ENCODE measurements around the gene RTRAF. TPM values are rescaled to one million over a fixed set of nuclear protein-coding genes. Genes with fewer than 3 reads are reported as not detected.

RTRAF gene
- 192 and 251 TPM in 2 replicates for total RNA-seq (2014; rRNA removed; shearing (Covaris generic))
- polyA plus RNA-seq (2015; cell fraction: cytosol; rRNA removed), result 73.2 and 88.2 TPM in 2 replicates
- polyA plus RNA-seq (2015; cell fraction: nucleus; rRNA removed), result 46.2 and 48.2 TPM in 2 replicates

GRCh38 chr14:51989293-51990234 is at the start of gene RTRAF:
Gene RTRAF (plus strand): TSS chr14:51989546. CDS start chr14:51989640, 94 bp downstream.
- DNase-seq (ENCODE audit: low read depth), result peak; percentile 92

- DNase-seq (ENCODE audit: low read depth), result no peak
Observed at GRCh38 chr14:51939755-51940301, 49.5 kb upstream of the RTRAF start.

- DNase-seq (ENCODE audit: low read depth), result no peak
Observed at GRCh38 chr14:51942971-51943370, 46.4 kb upstream of the RTRAF start.

- DNase-seq (ENCODE audit: low read depth), result no peak
Observed at GRCh38 chr14:51950007-51950406, 39.3 kb upstream of the RTRAF start.

GRCh38 chr14:51951656-51952055 is 37.7 kb upstream of the RTRAF start:
- DNase-seq (ENCODE audit: low read depth), result no peak

- no peak for DNase-seq (ENCODE audit: low read depth)
Observed at GRCh38 chr14:51954031-51954430, 35.3 kb upstream of the RTRAF start.

- DNase-seq (ENCODE audit: low read depth), result no peak
Observed at GRCh38 chr14:51954657-51955056, 34.7 kb upstream of the RTRAF start.

- DNase-seq (ENCODE audit: low read depth), result no peak
Observed at GRCh38 chr14:51957950-51958349, 31.4 kb upstream of the RTRAF start.

- DNase-seq (ENCODE audit: low read depth), result no peak
Observed at GRCh38 chr14:51959928-51960327, 29.4 kb upstream of the RTRAF start.

- DNase-seq (ENCODE audit: low read depth), result no peak
Observed at GRCh38 chr14:51960866-51961265, 28.5 kb upstream of the RTRAF start.

- no peak for DNase-seq (ENCODE audit: low read depth)
Observed at GRCh38 chr14:51962711-51963110, 26.6 kb upstream of the RTRAF start.

- no peak for DNase-seq (ENCODE audit: low read depth)
Observed at GRCh38 chr14:51963286-51963685, 26.1 kb upstream of the RTRAF start.

GRCh38 chr14:51967521-51967920 is 21.8 kb upstream of the RTRAF start:
- no peak for DNase-seq (ENCODE audit: low read depth)

GRCh38 chr14:51969852-51970540 is 19.4 kb upstream of the RTRAF start:
- no peak for DNase-seq (ENCODE audit: low read depth)

- DNase-seq (ENCODE audit: low read depth), result no peak
Observed at GRCh38 chr14:51972566-51972965, 16.8 kb upstream of the RTRAF start.

GRCh38 chr14:51977075-51977474 is 12.3 kb upstream of the RTRAF start:
- DNase-seq (ENCODE audit: low read depth), result no peak

- no peak for DNase-seq (ENCODE audit: low read depth)
Observed at GRCh38 chr14:51978681-51979085, 10.7 kb upstream of the RTRAF start.

- DNase-seq (ENCODE audit: low read depth), result peak; percentile 68
Observed at GRCh38 chr14:51979088-51979709, 10.1 kb upstream of the RTRAF start.

GRCh38 chr14:51981218-51981854 is 8.0 kb upstream of the RTRAF start:
- DNase-seq (ENCODE audit: low read depth), result no peak

GRCh38 chr14:51988221-51988620 is 1.1 kb upstream of the RTRAF start:
- no peak for DNase-seq (ENCODE audit: low read depth)

- DNase-seq (ENCODE audit: low read depth), result no peak
Observed at GRCh38 chr14:51990488-51990887, 1.1 kb downstream of the RTRAF start.

All from HT1080 (cell line).